NB4 (cell line): ENCODE results near the gene SYNE3.

ENCODE experiments used
- MYC ChIP-seq: IDR thresholded peaks from 2 replicates; pipeline ENCODE4 v1.6.1; 2011; ENCODE audit warnings: low read depth, low read length
- POLR2A ChIP-seq: IDR thresholded peaks from 2 replicates; pipeline ENCODE4 v1.6.1; 2011; ENCODE audit warnings: mild to moderate bottlenecking; ENCODE audit not compliant: insufficient read length; ENCODE audit errors: extremely low read depth
- TF ChIP-seq, protein P1 (sequence below): IDR thresholded peaks from one replicate; pipeline ENCODE4 v1.5.1; 2012; ENCODE audit warnings: low read depth, low read length
- TF ChIP-seq, protein P2 (sequence below): IDR thresholded peaks from 2 replicates; pipeline ENCODE4 v1.6.1; 2011; ENCODE audit warnings: low read depth, low read length

DNA sequence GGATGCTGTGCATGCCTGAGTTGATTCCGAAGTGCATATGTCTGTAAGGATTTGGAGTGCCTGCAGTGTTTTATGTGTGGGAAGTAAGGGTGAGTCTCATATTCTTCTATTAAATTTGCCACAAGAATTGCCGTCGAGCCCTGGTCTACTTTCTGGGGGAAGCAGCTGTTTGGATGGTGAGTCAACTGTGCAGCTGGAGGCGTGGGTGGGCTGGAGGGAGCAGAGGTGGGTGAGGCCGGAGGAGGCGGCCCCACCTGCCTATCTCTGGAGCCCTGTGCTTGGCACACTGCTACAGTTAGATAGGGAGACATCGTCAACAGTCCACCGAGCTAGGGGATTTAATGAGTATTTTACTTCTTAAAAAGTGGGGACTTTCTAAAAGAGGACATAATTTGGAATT is 28.1 kb upstream of the SYNE3 start:
- TF ChIP-seq MYC (no peak), POLR2A (no peak)
- TF ChIP-seq, protein P1, sequence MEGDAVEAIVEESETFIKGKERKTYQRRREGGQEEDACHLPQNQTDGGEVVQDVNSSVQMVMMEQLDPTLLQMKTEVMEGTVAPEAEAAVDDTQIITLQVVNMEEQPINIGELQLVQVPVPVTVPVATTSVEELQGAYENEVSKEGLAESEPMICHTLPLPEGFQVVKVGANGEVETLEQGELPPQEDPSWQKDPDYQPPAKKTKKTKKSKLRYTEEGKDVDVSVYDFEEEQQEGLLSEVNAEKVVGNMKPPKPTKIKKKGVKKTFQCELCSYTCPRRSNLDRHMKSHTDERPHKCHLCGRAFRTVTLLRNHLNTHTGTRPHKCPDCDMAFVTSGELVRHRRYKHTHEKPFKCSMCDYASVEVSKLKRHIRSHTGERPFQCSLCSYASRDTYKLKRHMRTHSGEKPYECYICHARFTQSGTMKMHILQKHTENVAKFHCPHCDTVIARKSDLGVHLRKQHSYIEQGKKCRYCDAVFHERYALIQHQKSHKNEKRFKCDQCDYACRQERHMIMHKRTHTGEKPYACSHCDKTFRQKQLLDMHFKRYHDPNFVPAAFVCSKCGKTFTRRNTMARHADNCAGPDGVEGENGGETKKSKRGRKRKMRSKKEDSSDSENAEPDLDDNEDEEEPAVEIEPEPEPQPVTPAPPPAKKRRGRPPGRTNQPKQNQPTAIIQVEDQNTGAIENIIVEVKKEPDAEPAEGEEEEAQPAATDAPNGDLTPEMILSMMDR = no peak
- TF ChIP-seq, protein P2, sequence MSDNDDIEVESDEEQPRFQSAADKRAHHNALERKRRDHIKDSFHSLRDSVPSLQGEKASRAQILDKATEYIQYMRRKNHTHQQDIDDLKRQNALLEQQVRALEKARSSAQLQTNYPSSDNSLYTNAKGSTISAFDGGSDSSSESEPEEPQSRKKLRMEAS = no peak
